ENCODE data around the gene POLRMT.

DNA sequence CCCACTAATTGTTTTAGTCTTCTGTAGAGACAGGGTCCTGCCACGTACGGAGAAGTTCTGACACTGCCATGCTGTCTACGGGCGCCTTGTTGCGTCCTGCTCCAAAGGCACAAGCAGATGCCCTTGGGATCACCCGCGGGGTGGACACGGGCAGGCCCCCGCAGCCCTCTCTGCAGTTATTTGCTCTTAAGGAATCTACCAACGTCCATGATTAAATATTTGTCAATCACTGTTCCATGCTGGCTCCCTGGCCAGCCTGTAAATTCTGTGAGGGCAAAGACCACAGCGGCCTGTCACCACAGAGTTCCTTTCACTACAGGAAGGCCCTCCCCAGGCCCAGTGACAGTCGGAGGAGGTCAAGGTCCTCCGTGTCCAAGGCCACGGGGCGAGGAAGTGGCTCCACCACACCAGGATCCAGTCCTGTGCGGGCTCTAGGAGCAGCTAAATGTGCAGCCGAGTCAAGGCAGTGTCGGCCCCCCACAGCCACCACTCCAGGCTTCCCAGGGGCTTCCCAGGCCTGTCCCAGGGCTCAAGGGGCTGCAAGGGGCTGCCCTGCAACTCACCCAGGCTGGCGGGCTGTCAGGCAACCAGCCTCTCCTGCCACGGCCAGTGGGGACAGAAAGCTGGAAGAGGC, 27.6 kb upstream of the POLRMT start:
- TF ChIP-seq, protein P1, sequence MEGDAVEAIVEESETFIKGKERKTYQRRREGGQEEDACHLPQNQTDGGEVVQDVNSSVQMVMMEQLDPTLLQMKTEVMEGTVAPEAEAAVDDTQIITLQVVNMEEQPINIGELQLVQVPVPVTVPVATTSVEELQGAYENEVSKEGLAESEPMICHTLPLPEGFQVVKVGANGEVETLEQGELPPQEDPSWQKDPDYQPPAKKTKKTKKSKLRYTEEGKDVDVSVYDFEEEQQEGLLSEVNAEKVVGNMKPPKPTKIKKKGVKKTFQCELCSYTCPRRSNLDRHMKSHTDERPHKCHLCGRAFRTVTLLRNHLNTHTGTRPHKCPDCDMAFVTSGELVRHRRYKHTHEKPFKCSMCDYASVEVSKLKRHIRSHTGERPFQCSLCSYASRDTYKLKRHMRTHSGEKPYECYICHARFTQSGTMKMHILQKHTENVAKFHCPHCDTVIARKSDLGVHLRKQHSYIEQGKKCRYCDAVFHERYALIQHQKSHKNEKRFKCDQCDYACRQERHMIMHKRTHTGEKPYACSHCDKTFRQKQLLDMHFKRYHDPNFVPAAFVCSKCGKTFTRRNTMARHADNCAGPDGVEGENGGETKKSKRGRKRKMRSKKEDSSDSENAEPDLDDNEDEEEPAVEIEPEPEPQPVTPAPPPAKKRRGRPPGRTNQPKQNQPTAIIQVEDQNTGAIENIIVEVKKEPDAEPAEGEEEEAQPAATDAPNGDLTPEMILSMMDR (IDR thresholded peaks at IDR 0.05; ENCODE audit: poor library complexity), result no peak
- TF ChIP-seq EZH2 (IDR thresholded peaks at IDR 0.05; ENCODE audit: borderline replicate concordance), result no peak
- TF ChIP-seq EZH2phosphoT487 (IDR thresholded peaks at IDR 0.05; ENCODE audit: low read depth, severe bottlenecking, unreplicated experiment), result no peak

All from hepatocyte (in vitro differentiated cells).